Spleen (tissue), 11 donors: ENCODE measurements around the gene HOXC10. TPM values are rescaled to one million over a fixed set of nuclear protein-coding genes. Genes with fewer than 3 reads are reported as not detected.

ENCODE experiments used
- DNase-seq: peaks from one replicate; pipeline ENCODE4 v3.0.0-alpha.2; 2020
- H3K27ac ChIP-seq, 8 donors: fragments of 200-600 bp; sonication (generic) in 7 of 8; 1 replicate in 4 of 8; 2 replicates in 4 of 8; pipeline versions ENCODE4 v1.5.0 to v1.8.0; 2016 to 2021; ENCODE audit warnings: inconsistent platforms in 4 of 8, mild to moderate bottlenecking in 4 of 8, moderate library complexity in 1 of 8
- H3K27me3 ChIP-seq, 7 donors: fragments of 200-600 bp; sonication (generic) in 6 of 7; replicated peaks in 1 of 7; 1 replicate in 4 of 7; 2 replicates in 3 of 7; pipeline versions ENCODE4 v1.5.0 to v1.8.0; 2016 to 2021; ENCODE audit warnings: inconsistent platforms in 3 of 7, mild to moderate bottlenecking in 1 of 7
- H3K36me3 ChIP-seq, 6 donors: fragments of 200-600 bp; sonication (generic) in 5 of 6; 1 replicate in 4 of 6; 2 replicates in 2 of 6; pipeline versions ENCODE4 v1.5.0 to v1.8.0; 2016 to 2021; ENCODE audit warnings: inconsistent platforms in 2 of 6
- H3K4me1 ChIP-seq, 6 donors: fragments of 200-600 bp; sonication (generic) in 5 of 6; 1 replicate in 3 of 6; 2 replicates in 3 of 6; pipeline versions ENCODE4 v1.5.0 to v1.8.0; 2016 to 2021; ENCODE audit warnings: inconsistent platforms in 3 of 6
- H3K4me3 ChIP-seq, 8 donors: fragments of 200-600 bp; sonication (generic) in 7 of 8; 1 replicate in 4 of 8; 2 replicates in 4 of 8; pipeline versions ENCODE4 v1.5.0 to v1.8.0; 2016 to 2021; ENCODE audit warnings: inconsistent platforms in 4 of 8, mild to moderate bottlenecking in 4 of 8, moderate library complexity in 2 of 8
- H3K9me3 ChIP-seq, 8 donors: fragments of 200-600 bp; sonication (generic) in 7 of 8; 1 replicate in 4 of 8; 2 replicates in 4 of 8; pipeline versions ENCODE4 v1.5.0 to v1.8.0; 2016 to 2021; ENCODE audit warnings: inconsistent platforms in 4 of 8
- POLR2A ChIP-seq, 3 donors: fragments of 450-650 bp; IDR thresholded peaks; one replicate each; pipeline ENCODE4 v1.5.1; 2017; ENCODE audit warnings: antibody characterized with exemption in 3 of 3, mild to moderate bottlenecking in 1 of 3
- POLR2AphosphoS5 ChIP-seq, 3 donors: sonication (generic); formaldehyde crosslinking; IDR thresholded peaks; one replicate each; pipeline ENCODE4 v1.5.1; 2017; ENCODE audit warnings: antibody characterized with exemption in 3 of 3
- WGBS, 5 donors: extraction: QIAGEN DNeasy Blood & Tissue Kit in 3 of 5; methylation state at CpG; one replicate each; pipeline versions ENCODE4 v1.1.5 to v1.1.7; 2013 to 2018; 5-methylcytosine and 5-hydroxymethylcytosine counted together
- intact Hi-C: fragments of 100-400 bp; cut with DNase I; formaldehyde crosslinking; loops from one replicate; pipeline ENCODE4 v1.15.0; 2023; ENCODE audit warnings: low total_unique reads
- polyA plus RNA-seq, 3 donors: library from polyadenylated mRNA; stranded (reverse); fragments of 200-250 nt; gene quantifications; one replicate each; pipeline ENCODE4 v1.2.1, GENCODE V29; 2013
- total RNA-seq, 7 donors: library from RNA; depleted of rRNA in 3 of 7; stranded (reverse); fragments of >200 nt in 3 of 7; fragmentation: NEBNext Ultra II Directional in 4 of 7; extraction: Animal tissue kit (Norgen Biotek cat#: 25700) in 4 of 7; gene quantifications; one replicate each; pipeline versions ENCODE4 v1.1.0 to v1.2.1, GENCODE V29; 2016 to 2021
- TF ChIP-seq, protein P1 (sequence below), 11 experiments: fragments of 200-600 bp in 7 of 11; fragments of 450-650 bp in 4 of 11; sonication (generic) in 4 of 11; IDR thresholded peaks in 8 of 11; conservative IDR thresholded peaks in 3 of 11; 1 replicate in 7 of 11; 2 replicates in 4 of 11; pipeline versions ENCODE4 v1.4.0 to v1.8.0; 2016 to 2021; ENCODE audit warnings: antibody characterized with exemption in 11 of 11, inconsistent platforms in 4 of 11, mild to moderate bottlenecking in 1 of 11
- donor health status: healthy with polysubstance abuse.
- donor health status: DM: no; HTN: no; CAD: no; lungs with moderate emphysema.
- donor health status: DM: no; HTN: no; CAD: no.
- donor health status: Bipolar disorder and iron deficiency.
- donor health status: healthy.
- donor health status: DM: no; HTN: no; CAD: no.
- donor health status: DM: yes; HTN: yes; CAD: no.

HOXC10 gene
- total and polyA plus RNA-seq, 10 donors, result not detected

GRCh38 chr12:53966385-53967133 lies 18.4 kb upstream of the HOXC10 start:
- Histone ChIP-seq H3K9me3 (no peaks in the 10 kb centered on the region), H3K4me1 (peaks cover 0 to 42% (median 24%) of the 10 kb centered on the region in 6 donors), H3K27ac (no peak overlapping the region), H3K27me3 (peaks cover 12 to 100% (median 99%) of the 10 kb centered on the region in 7 donors), H3K36me3 (no peaks in the 10 kb centered on the region), H3K4me3 (peak overlapping the region in 1 of 8 donors; percentile 28)
- WGBS, 5 donors, result 7 to 13% (median 8%) methylated on average over 36 of the region's 36 CpGs
- intact Hi-C loops, result no loop called here
- peak; percentile 33 for DNase-seq
- TF ChIP-seq POLR2AphosphoS5 (IDR thresholded peaks at IDR 0.05), result no peak
- TF ChIP-seq, protein P1, sequence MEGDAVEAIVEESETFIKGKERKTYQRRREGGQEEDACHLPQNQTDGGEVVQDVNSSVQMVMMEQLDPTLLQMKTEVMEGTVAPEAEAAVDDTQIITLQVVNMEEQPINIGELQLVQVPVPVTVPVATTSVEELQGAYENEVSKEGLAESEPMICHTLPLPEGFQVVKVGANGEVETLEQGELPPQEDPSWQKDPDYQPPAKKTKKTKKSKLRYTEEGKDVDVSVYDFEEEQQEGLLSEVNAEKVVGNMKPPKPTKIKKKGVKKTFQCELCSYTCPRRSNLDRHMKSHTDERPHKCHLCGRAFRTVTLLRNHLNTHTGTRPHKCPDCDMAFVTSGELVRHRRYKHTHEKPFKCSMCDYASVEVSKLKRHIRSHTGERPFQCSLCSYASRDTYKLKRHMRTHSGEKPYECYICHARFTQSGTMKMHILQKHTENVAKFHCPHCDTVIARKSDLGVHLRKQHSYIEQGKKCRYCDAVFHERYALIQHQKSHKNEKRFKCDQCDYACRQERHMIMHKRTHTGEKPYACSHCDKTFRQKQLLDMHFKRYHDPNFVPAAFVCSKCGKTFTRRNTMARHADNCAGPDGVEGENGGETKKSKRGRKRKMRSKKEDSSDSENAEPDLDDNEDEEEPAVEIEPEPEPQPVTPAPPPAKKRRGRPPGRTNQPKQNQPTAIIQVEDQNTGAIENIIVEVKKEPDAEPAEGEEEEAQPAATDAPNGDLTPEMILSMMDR (IDR thresholded peaks at IDR 0.05 in 8 of 11, conservative IDR thresholded peaks at IDR 0.05 in 3 of 11), result no peak

GRCh38 chr12:53967421-53967925 lies 17.5 kb upstream of the HOXC10 start:
- Histone ChIP-seq H3K4me1 (peaks cover 0 to 38% (median 24%) of the 10 kb centered on the region in 6 donors), H3K36me3 (no peaks in the 10 kb centered on the region), H3K27me3 (peaks cover 12 to 100% (median 99%) of the 10 kb centered on the region in 7 donors), H3K4me3 (no peak overlapping the region), H3K27ac (no peak overlapping the region), H3K9me3 (no peaks in the 10 kb centered on the region)
- TF ChIP-seq POLR2A (IDR thresholded peaks at IDR 0.05) (no peak), POLR2AphosphoS5 (IDR thresholded peaks at IDR 0.05) (no peak)
- TF ChIP-seq, protein P1 (IDR thresholded peaks at IDR 0.05 in 8 of 11, conservative IDR thresholded peaks at IDR 0.05 in 3 of 11), result no peak
- intact Hi-C loops, result no loop called here
- no peak for DNase-seq
- 4 to 10% (median 9%) methylated on average over 5 of the region's 5 CpGs for WGBS, 5 donors

- intact Hi-C loops, result no loop called here
- Histone ChIP-seq H3K27ac (no peak overlapping the region), H3K4me3 (no peak overlapping the region), H3K4me1 (peaks cover 0 to 40% (median 25%) of the 10 kb centered on the region in 6 donors), H3K9me3 (peaks cover 0 to 7% (median 0%) of the 10 kb centered on the region in 8 donors), H3K36me3 (no peaks in the 10 kb centered on the region), H3K27me3 (peaks cover 17 to 100% (median 99%) of the 10 kb centered on the region in 7 donors)
- 11 to 14% (median 12%) methylated on average over 24 of the region's 24 CpGs for WGBS, 5 donors
- DNase-seq, result peak; percentile 45
- TF ChIP-seq POLR2A (IDR thresholded peaks at IDR 0.05) (no peak), POLR2AphosphoS5 (IDR thresholded peaks at IDR 0.05) (no peak)
- TF ChIP-seq, protein P1 (IDR thresholded peaks at IDR 0.05 in 8 of 11, conservative IDR thresholded peaks at IDR 0.05 in 3 of 11), result no peak
These were observed 16.5 kb upstream of the HOXC10 start for GRCh38 chr12:53968214-53969127.
